ENCODE data around the gene INSYN2B. TPM values are rescaled to one million over a fixed set of nuclear protein-coding genes. Genes with fewer than 3 reads are reported as not detected.

INSYN2B gene
- total RNA-seq, 4 donors from 2014 or later, result 0.16 to 0.34 TPM; not detected in 2

DNA sequence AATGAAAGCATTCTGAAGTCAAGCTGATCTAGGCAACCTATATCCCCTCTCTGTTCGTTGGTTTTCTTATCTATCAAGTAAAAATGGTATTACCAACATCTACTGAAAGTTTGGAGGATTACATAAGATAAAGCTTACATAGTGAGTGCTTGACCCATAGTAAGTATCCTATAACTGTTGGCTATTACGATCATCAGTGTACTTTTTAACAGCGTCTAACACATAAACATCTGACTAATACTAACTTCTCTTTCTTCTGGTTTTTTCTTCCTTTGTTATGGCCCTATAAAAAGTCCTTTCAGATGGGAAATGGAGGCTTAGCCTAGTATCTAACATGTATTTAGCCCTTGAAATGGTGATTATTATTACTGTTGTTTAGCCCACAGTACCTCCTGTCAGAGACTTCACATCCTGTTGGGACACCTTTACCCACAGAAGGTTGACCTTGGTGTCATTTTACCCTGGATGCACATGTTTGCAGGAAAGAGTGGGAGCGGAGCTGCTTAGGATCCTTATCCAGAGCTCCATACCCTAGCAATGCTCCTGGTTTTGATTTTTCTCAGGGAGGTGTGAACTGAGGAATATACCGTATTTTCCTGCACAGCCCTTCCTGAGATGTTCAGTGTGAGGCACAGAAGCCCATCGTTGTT, 6.0 kb downstream of the INSYN2B start:
- TF ChIP-seq CTCF (IDR thresholded peaks at IDR 0.05; ENCODE audit: low read depth), result no peak

DNA sequence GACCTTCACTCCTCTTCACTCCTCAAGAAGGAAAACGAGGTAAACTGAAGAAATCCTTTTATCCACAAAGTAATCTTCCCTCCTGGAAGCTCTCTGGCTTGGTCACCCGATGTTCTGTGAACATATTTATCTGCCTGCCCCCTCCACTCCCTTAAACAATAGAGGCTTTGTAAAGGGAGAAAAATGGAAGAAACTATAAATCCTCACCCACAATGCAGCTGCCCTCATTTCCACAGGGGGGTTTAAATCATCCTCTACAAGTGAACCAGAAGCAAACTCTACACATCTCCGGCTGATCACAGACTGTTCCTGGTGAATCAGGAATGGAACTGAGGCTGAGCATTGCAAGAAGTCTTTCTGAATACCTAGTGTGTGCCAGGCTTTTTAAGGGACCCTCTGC, 7.2 kb downstream of the INSYN2B start:
- no peak for TF ChIP-seq CTCF (IDR thresholded peaks at IDR 0.05; ENCODE audit: low read depth)

DNA sequence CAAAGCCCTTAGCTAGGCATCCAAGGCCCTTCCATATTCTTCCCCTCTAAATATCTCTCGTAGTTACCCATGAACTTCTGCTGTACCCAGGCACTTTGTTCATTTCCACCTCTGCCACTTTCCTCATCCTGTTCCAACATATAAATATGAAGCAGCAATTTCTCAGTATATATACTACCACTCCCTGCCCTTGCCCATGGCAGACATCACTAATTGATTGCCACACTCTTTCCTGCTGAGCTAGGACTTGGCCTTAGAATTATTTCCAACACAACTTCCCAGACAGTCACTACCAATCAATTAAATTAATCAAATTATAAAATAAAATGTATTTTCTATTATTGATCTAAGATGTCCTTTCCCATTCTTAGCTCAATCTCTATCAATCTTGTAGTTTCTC, 8.5 kb downstream of the INSYN2B start:
- no peak for TF ChIP-seq CTCF (IDR thresholded peaks at IDR 0.05; ENCODE audit: low read depth)

GRCh38 chr5:169970911-169971765, 9.2 kb downstream of the INSYN2B start:
- no peak for TF ChIP-seq CTCF (IDR thresholded peaks at IDR 0.05; ENCODE audit: low read depth)

DNA sequence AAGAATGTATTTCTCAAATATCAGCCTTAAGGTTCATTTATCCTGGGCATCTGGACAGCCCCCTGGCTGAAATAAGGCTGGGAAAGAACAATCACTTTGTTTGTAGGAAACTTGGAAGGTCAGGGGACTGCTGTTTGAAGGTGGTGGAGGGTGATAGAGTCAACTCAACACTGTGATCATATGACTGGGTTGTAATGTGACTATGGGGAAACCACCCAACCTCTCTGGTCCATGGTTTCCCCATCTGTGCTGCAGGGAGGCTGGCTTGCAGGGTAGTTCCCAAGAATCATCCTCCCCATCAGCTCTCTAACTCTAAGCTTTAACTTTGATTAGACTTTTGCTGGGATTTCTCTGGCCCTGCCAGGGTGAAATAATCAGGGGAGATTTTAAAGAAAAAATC, 10.0 kb downstream of the INSYN2B start:
- TF ChIP-seq CTCF (IDR thresholded peaks at IDR 0.05; ENCODE audit: low read depth), result no peak

DNA sequence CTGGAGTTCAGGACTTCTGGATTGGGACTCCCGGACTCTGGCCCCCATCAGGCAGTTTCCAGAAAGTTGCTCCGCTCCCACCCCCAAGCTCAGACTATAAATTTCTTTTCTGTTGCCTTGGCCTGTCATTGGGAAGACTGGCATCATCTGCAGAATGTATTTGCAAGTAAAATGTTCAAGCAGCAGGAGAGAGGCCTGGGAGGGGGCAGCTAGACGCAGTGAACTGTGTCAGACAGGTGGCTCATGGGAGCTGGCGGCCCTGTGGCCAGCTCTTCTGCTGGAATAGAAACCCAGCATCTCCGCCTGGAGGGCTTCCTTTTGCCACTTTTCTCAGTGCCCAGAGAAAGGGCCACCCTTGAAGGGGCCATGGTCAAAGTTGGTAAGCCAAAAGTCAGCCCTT, 16.0 kb downstream of the INSYN2B start:
- no peak for TF ChIP-seq CTCF (IDR thresholded peaks at IDR 0.05; ENCODE audit: low read depth)

DNA sequence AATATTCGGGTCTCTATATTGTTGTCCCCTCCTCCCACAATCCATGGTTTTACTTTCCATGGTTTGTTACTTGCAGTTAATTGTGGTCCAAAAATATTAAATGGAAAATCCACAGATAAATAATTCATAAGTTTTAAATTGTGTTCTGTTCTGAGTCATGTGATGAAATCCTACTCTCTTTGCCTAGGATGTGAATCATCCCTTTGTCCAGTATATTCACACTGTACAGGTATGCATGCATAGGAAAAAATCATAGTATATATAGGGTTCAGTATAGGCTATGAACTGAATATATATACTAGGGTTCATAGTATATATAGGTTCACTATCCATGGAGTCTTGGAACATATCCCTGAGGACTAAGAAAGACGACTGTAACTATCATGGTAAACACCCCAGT, 19.6 kb downstream of the INSYN2B start:
- TF ChIP-seq CTCF (IDR thresholded peaks at IDR 0.05; ENCODE audit: low read depth), result no peak

All from subcutaneous adipose tissue (tissue), 4 donors.